ENCODE results near the gene AGMO.
"Not testable (repeated sequence)": the region's sequence is repeated elsewhere in the genome, so short reads cannot be mapped to it uniquely, and the experiment has no call there.

AGMO gene

DNA sequence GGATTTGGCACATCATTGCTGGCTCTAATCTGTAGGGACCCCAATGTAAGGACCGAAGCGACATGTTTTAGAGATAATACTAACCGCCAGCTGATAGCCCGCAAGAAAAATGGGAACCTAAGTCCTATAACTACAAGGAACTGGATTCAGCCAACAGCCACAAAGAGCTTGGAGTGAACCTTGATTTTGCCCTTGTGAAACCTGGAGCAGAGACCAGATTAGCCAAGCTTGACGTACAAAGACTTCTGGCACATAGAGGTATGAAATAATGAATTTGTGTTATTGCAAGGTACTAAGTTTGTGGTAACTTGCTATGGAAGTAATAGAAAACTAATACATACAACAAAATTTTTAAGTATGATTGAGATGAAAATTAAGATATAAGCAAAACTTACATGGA is 246.9 kb downstream of the AGMO start:
- DNase-seq (ENCODE audit: low spot score), result no peak

GRCh38 chr7:15313361-15313760 is 248.5 kb downstream of the AGMO start:
- DNase-seq (ENCODE audit: low spot score), result no peak

GRCh38 chr7:15309872-15310271 is 251.9 kb downstream of the AGMO start:
- no peak for DNase-seq (ENCODE audit: low spot score)

GRCh38 chr7:15308821-15309220 is 253.0 kb downstream of the AGMO start:
- DNase-seq (ENCODE audit: low spot score), result no peak

DNA sequence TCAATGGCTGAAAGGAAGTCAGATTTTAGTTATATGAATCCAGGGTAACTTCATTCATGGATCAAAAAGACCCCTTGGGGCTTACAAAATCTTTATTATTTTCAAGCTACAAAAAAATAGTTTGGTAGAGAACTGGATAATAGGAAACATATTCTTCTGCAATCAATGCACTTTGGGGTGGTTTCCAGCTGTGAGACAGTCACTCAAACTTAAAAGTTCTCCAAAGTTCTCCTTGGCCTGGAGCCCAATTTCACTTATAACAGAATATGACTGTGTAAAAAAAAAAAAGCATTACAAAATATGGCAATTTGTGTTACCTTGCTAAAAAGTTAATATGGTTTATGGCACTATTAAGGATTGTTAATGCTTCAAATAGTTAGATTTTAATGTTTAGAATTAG is 255.5 kb downstream of the AGMO start:
- no peak for DNase-seq (ENCODE audit: low spot score)

DNA sequence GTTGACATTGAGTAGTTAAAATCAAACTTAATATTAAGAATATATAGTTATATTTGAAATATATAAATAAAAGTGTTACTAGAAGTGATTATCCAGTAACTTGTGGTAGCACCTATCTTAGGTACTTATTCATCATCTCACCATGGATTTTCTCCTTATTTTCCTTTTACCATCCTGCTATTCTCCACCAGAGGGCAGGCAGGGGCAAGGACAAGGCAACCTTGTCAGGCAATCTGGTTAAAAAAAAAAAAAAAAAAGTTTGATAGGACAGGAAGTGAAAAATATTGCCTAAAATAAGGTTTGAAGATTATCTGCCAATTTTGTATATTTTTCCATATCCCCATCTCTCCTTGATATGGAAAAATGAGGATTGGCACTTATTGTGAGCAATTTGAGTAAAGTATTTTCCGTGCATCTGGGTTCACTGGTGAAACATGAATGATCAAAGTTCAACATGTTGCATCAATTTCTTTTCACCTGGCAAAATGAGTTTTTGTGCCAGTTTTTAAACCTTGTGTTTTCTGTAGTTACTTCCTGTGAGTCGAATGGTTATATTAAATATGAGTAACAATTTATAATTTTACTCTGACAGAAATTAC is 256.7 kb downstream of the AGMO start:
- peak; percentile 75 for DNase-seq (ENCODE audit: low spot score)

DNA sequence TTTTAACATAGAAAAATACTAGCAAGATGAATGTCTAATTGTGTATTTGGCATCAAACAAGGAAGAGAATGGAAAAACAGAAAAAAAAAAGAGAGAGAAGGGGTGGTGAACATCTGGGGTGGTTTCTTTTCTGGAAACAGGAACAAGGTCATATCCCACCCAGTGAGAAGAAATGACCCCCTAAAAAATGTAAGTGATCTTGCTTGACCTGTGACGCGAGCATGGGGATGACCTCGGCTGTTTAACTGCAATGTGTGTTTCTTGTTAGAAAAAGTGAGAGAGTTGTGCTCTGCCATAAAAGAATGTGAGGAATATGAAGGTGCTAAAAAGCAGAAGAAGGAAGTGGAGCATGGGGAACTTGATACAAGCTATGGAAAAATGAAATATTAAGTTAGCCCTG is 258.5 kb downstream of the AGMO start:
- no peak for DNase-seq (ENCODE audit: low spot score)

- DNase-seq (ENCODE audit: low spot score), result not testable (repeated sequence)
These were observed 260.8 kb downstream of the AGMO start for GRCh38 chr7:15300986-15301385.

GRCh38 chr7:15292138-15292537 is 269.7 kb downstream of the AGMO start:
- no peak for DNase-seq (ENCODE audit: low spot score)

GRCh38 chr7:15291699-15292098 is 270.1 kb downstream of the AGMO start:
- DNase-seq (ENCODE audit: low spot score), result no peak

GRCh38 chr7:15288741-15289140 is 273.1 kb downstream of the AGMO start:
- no peak for DNase-seq (ENCODE audit: low spot score)

GRCh38 chr7:15284396-15284795 is 277.4 kb downstream of the AGMO start:
- no peak for DNase-seq (ENCODE audit: low spot score)

GRCh38 chr7:15280078-15280733 is 281.6 kb downstream of the AGMO start:
- no peak for DNase-seq (ENCODE audit: low spot score)

- DNase-seq (ENCODE audit: low spot score), result no peak
These were observed 282.2 kb downstream of the AGMO start for GRCh38 chr7:15279640-15280039.

DNA sequence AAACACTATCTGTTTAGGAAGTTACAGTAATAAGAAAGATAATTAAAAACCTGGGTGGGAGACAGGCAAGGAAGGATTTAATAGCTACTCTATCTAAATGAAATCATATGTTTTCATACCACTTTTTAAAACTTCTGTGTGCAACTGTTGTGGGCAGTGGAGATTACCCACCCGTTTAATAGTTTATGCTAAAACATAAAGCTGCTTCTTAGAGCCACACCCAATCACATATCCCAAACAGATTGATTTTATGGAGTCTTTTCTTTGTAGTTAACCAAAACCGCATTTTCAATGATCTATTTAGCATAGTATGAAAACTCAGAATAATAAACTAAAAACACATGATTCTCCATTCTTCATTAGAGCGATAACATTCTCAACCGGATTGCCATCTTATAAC is 304.1 kb downstream of the AGMO start:
- no peak for DNase-seq (ENCODE audit: low spot score)

DNA sequence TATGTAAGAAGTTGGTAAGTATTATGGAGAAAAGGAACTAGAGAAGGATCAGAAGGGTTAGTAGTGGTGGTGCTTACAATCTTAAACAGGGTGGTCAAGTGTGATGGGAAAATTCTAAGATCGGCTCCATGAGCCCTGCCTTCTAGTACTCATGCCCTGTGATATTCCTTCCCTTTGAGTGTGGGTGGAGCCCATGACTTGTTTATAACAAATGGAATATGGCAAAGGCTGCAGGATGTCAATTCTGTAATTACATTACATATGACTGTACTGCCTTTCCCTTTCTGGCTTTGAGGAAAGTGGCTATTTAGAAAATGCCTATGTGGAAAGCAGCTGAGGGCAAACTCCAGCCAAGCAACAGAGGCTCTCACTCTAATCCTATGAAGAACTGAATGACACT is 309.6 kb downstream of the AGMO start:
- no peak for DNase-seq (ENCODE audit: low spot score)

GRCh38 chr7:15248514-15248913 is 313.3 kb downstream of the AGMO start:
- no peak for DNase-seq (ENCODE audit: low spot score)

- DNase-seq (ENCODE audit: low spot score), result no peak
These were observed 316.0 kb downstream of the AGMO start for GRCh38 chr7:15245831-15246230.

GRCh38 chr7:15239801-15240200 is 322.0 kb downstream of the AGMO start:
- DNase-seq (ENCODE audit: low spot score), result no peak

DNA sequence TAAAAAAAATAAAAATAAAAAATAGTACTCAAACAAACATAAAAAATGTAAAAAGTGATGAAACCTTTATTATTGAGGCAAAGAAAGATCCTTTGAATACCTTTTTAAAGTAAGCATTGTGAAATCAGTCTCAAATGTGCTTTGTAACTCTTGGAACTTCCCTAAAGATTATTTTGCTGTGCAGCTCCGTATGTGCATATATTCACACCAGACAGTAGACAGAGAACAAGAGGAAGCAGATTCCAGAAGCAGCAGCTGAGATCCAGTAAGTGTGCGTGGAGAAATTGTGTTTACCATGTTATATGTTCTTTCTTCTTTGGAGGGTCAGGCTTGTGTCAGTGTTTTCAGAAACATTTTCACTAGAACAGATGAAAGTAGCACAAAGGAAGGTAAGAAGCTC is 324.9 kb downstream of the AGMO start:
- no peak for DNase-seq (ENCODE audit: low spot score)

- no peak for DNase-seq (ENCODE audit: low spot score)
These were observed 327.4 kb downstream of the AGMO start for GRCh38 chr7:15234431-15234830.

GRCh38 chr7:15228831-15229230 is 333.0 kb downstream of the AGMO start:
- no peak for DNase-seq (ENCODE audit: low spot score)

DNA sequence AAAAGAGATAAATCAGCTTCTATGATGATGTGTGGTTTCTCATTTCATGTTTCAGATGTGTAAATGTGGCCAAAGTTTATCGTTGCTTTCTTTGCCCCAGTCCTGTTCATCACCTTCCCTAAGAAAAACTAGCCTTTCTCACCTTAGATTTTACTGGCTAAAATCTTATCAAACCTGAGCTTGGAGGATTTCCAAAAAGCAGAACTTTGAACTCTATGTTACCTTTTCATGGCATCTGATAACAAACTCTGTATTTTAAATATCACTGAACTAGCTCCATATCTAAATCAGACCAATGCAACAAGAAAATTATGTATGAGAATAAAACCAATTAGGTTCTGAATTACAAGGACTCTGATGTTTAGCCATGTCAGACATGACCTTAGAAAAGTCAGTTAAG is 335.8 kb downstream of the AGMO start:
- no peak for DNase-seq (ENCODE audit: low spot score)

GRCh38 chr7:15219758-15220157 is 342.1 kb downstream of the AGMO start:
- no peak for DNase-seq (ENCODE audit: low spot score)

Data from NAMALWA (cell line).